Stomach smooth muscle (tissue), 2 donors: ENCODE measurements around the gene CDH5.
"Not testable (repeated sequence)": the region's sequence is repeated elsewhere in the genome, so short reads cannot be mapped to it uniquely, and the experiment has no call there.

Source experiments
- H3K27ac ChIP-seq: one replicate; pipeline ENCODE4 v1.7.0; 2013; ENCODE audit warnings: mild to moderate bottlenecking, low read length, inconsistent platforms
- H3K27me3 ChIP-seq, 2 donors: one replicate each; pipeline ENCODE4 v1.7.0; 2013; ENCODE audit warnings: low read length in 2 of 2; ENCODE audit not compliant: insufficient read depth in 2 of 2, control insufficient read depth in 1 of 2
- H3K36me3 ChIP-seq, 2 donors: one replicate each; pipeline ENCODE4 v1.7.0; 2013; ENCODE audit warnings: low read length in 2 of 2; ENCODE audit not compliant: control insufficient read depth in 2 of 2, insufficient read depth in 2 of 2
- H3K4me1 ChIP-seq: one replicate; pipeline ENCODE4 v1.7.0; 2013; ENCODE audit warnings: low read length; ENCODE audit not compliant: control insufficient read depth, insufficient read depth
- H3K4me3 ChIP-seq, 2 donors: one replicate each; pipeline ENCODE4 v1.7.0; 2013; ENCODE audit warnings: low read length in 2 of 2
- H3K9ac ChIP-seq, 2 donors: one replicate each; pipeline ENCODE4 v1.7.0; 2013; ENCODE audit warnings: low read length in 2 of 2, mild to moderate bottlenecking in 1 of 2
- H3K9me3 ChIP-seq, 2 donors: one replicate each; pipeline ENCODE4 v1.7.0; 2013; ENCODE audit warnings: low read length in 2 of 2; ENCODE audit not compliant: control insufficient read depth in 2 of 2
- donor health status: healthy.
- donor health status: Pancreatic carcinoma.

Gene CDH5

GRCh38 chr16:66366433-66367299 is at the start of gene CDH5:
Gene CDH5, plus strand, starts transcription at chr16:66366691. Its CDS starts 12,647 bp downstream, at chr16:66379338.
- Histone ChIP-seq H3K9me3 (no peaks in the 10 kb centered on the region), H3K4me1 (peaks cover 25% of the 10 kb centered on the region), H3K27me3 (peaks cover 0 to 7% of the 10 kb centered on the region in 2 donors), H3K4me3 (peak within 1 kb of the TSS in 1 of 2 donors; percentile 49), H3K36me3 (no peaks in the 10 kb centered on the region), H3K9ac (peak within 1 kb of the TSS in 1 of 2 donors; percentile 34), H3K27ac (no peak within 1 kb of the TSS)

GRCh38 chr16:66318505-66318904 is 48.0 kb upstream of the CDH5 start:
- H3K9me3 ChIP-seq = no peaks in the 10 kb centered on the region
- no peak overlapping the region for H3K4me3 ChIP-seq
- peaks cover 2% of the 10 kb centered on the region for H3K4me1 ChIP-seq
- H3K27ac ChIP-seq = no peak overlapping the region
- no peaks in the 10 kb centered on the region for H3K36me3 ChIP-seq
- no peaks in the 10 kb centered on the region for H3K27me3 ChIP-seq
- no peak overlapping the region for H3K9ac ChIP-seq

GRCh38 chr16:66320774-66321173 is 45.7 kb upstream of the CDH5 start:
- no peak overlapping the region for H3K27ac ChIP-seq
- H3K9me3 ChIP-seq = no peaks in the 10 kb centered on the region
- no peaks in the 10 kb centered on the region for H3K36me3 ChIP-seq
- no peak overlapping the region for H3K4me3 ChIP-seq
- H3K9ac ChIP-seq = no peak overlapping the region
- H3K4me1 ChIP-seq = no peaks in the 10 kb centered on the region
- H3K27me3 ChIP-seq = no peaks in the 10 kb centered on the region

- H3K4me3 ChIP-seq = no peak overlapping the region
- no peak overlapping the region for H3K27ac ChIP-seq
- H3K36me3 ChIP-seq = no peaks in the 10 kb centered on the region
- H3K4me1 ChIP-seq = peaks cover 6% of the 10 kb centered on the region
- H3K27me3 ChIP-seq = no peaks in the 10 kb centered on the region
- no peaks in the 10 kb centered on the region for H3K9me3 ChIP-seq
- no peak overlapping the region for H3K9ac ChIP-seq
Observed at GRCh38 chr16:66322174-66322573, 44.3 kb upstream of the CDH5 start.

GRCh38 chr16:66324815-66325515 is 41.5 kb upstream of the CDH5 start:
- Histone ChIP-seq H3K9ac (no peak overlapping the region), H3K36me3 (no peaks in the 10 kb centered on the region), H3K27ac (no peak overlapping the region), H3K4me3 (no peak overlapping the region), H3K27me3 (no peaks in the 10 kb centered on the region), H3K9me3 (no peaks in the 10 kb centered on the region), H3K4me1 (peaks cover 11% of the 10 kb centered on the region)

GRCh38 chr16:66325717-66326376 is 40.6 kb upstream of the CDH5 start:
- no peak overlapping the region for H3K4me3 ChIP-seq
- H3K9ac ChIP-seq = no peak overlapping the region

GRCh38 chr16:66326991-66327513 is 39.4 kb upstream of the CDH5 start:
- no peak overlapping the region for H3K9ac ChIP-seq
- H3K4me3 ChIP-seq = peak overlapping the region in 1 of 2 donors; percentile 8
- H3K9me3 ChIP-seq = no peaks in the 10 kb centered on the region
- H3K27ac ChIP-seq = no peak overlapping the region
- H3K27me3 ChIP-seq = no peaks in the 10 kb centered on the region
- no peaks in the 10 kb centered on the region for H3K36me3 ChIP-seq
- H3K4me1 ChIP-seq = peaks cover 11% of the 10 kb centered on the region

More at GRCh38 chr16:66325717-66326376, 40.6 kb upstream of the CDH5 start:
- Histone ChIP-seq H3K27me3 (no peaks in the 10 kb centered on the region), H3K9me3 (no peaks in the 10 kb centered on the region), H3K36me3 (no peaks in the 10 kb centered on the region), H3K4me1 (peaks cover 11% of the 10 kb centered on the region), H3K27ac (no peak overlapping the region)

GRCh38 chr16:66328282-66328681 is 38.2 kb upstream of the CDH5 start:
- Histone ChIP-seq H3K9ac (no peak overlapping the region), H3K27me3 (no peaks in the 10 kb centered on the region), H3K27ac (no peak overlapping the region), H3K9me3 (no peaks in the 10 kb centered on the region), H3K4me1 (peaks cover 11% of the 10 kb centered on the region), H3K36me3 (no peaks in the 10 kb centered on the region), H3K4me3 (no peak overlapping the region)

- H3K27ac ChIP-seq, H3K9me3 ChIP-seq, H3K4me3 ChIP-seq, H3K27me3 ChIP-seq, H3K36me3 ChIP-seq, H3K9ac ChIP-seq: not testable (repeated sequence)
- H3K4me1 ChIP-seq = peaks cover 11% of the 10 kb centered on the region
Observed at GRCh38 chr16:66331464-66331863, 35.0 kb upstream of the CDH5 start.
